SU-DHL-6 (cell line): ENCODE results near the gene ATG10.

Experiments
- CTCF ChIP-seq: fragments of 200-600 bp; sonication (generic); IDR thresholded peaks from one replicate; pipeline ENCODE4 v1.5.1; 2017; ENCODE audit warnings: antibody characterized with exemption, mild to moderate bottlenecking, low read length, moderate library complexity; ENCODE audit not compliant: insufficient read depth, poor library complexity, severe bottlenecking
- EZH2phosphoT487 ChIP-seq: fragments of 200-600 bp; sonication (generic), shearing (Covaris generic); conservative IDR thresholded peaks from 2 replicates; pipeline ENCODE4 v1.6.1; 2018; ENCODE audit warnings: mild to moderate bottlenecking, antibody characterized with exemption, low read length, moderate library complexity, mixed read lengths

- TF ChIP-seq CTCF (no peak), EZH2phosphoT487 (no peak)
Measured at GRCh38 chr5:82119889-82120288, 148.1 kb downstream of the ATG10 start.
